ENCODE results near the gene NUP98.

- TF ChIP-seq CTCF (IDR thresholded peaks at IDR 0.05), result no peak
- TF ChIP-seq POLR2A (IDR thresholded peaks at IDR 0.05), result no peak
- TF ChIP-seq POLR2AphosphoS5 (IDR thresholded peaks at IDR 0.05), result no peak
Observed at GRCh38 chr11:3781423-3781822, 15.9 kb downstream of the NUP98 start.
